PC-3 (cell line): Measurements from ENCODE around the gene PTPRD.

Experiments
- EZH2phosphoT487 ChIP-seq: fragments of 300-600 bp; sonication (generic); IDR thresholded peaks from 2 replicates; pipeline ENCODE4 v1.6.1; 2018; ENCODE audit warnings: mild to moderate bottlenecking, antibody characterized with exemption, low read length, borderline replicate concordance
- TF ChIP-seq, protein P1 (sequence below): fragments of 300-600 bp; sonication (generic); conservative IDR thresholded peaks from 2 replicates; pipeline ENCODE4 v1.5.1; 2017; ENCODE audit warnings: antibody characterized with exemption, low read depth, mild to moderate bottlenecking, low read length

DNA sequence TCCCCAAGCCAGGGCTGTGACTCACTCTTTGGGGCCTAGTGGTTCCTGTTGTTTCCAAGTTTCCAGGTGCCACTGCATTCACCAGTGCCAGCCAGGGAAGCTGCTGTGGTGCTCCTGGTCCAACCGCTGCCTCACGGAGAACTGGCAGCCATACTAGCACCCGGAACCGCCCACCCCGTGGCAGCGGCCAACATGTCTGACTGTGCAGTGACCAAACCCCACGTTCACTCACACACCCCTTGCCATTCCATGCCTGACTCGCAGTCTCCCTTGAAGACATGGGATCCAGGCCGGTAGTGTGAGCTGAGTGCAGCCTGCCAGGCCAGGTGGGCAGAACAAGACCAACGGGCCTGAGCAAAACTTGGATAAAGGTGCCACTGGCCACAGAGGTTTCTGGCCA is 1968.2 kb downstream of the PTPRD start:
- TF ChIP-seq, protein P1, sequence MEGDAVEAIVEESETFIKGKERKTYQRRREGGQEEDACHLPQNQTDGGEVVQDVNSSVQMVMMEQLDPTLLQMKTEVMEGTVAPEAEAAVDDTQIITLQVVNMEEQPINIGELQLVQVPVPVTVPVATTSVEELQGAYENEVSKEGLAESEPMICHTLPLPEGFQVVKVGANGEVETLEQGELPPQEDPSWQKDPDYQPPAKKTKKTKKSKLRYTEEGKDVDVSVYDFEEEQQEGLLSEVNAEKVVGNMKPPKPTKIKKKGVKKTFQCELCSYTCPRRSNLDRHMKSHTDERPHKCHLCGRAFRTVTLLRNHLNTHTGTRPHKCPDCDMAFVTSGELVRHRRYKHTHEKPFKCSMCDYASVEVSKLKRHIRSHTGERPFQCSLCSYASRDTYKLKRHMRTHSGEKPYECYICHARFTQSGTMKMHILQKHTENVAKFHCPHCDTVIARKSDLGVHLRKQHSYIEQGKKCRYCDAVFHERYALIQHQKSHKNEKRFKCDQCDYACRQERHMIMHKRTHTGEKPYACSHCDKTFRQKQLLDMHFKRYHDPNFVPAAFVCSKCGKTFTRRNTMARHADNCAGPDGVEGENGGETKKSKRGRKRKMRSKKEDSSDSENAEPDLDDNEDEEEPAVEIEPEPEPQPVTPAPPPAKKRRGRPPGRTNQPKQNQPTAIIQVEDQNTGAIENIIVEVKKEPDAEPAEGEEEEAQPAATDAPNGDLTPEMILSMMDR: no peak
- no peak for TF ChIP-seq EZH2phosphoT487
